ENCODE data around the gene DKK3.

Gene DKK3

GRCh38 chr11:11966826-11967668, 41.4 kb downstream of the DKK3 start:
- H3K36me3 ChIP-seq (ENCODE audit: insufficient read depth, low read length): no peaks in the 10 kb centered on the region
- no peak overlapping the region for H3K4me3 ChIP-seq
- H3K27ac ChIP-seq: no peak overlapping the region
- H3K9me3 ChIP-seq (ENCODE audit: low read depth, low read length): no peaks in the 10 kb centered on the region
- TF ChIP-seq POLR2AphosphoS5 (IDR thresholded peaks at IDR 0.05; ENCODE audit: borderline replicate concordance, low read depth, low read length) (no peak), FOXP2 (optimal IDR thresholded peaks at IDR 0.05; ENCODE audit: control extremely low read depth, extremely low read length, insufficient read depth) (no peak), EZH2 (IDR thresholded peaks at IDR 0.05) (no peak)
- no peak for DNase-seq (ENCODE audit: low read depth, low spot score)
- no peak overlapping the region for H3K9ac ChIP-seq (ENCODE audit: insufficient read length)

GRCh38 chr11:11966354-11966741, 42.1 kb downstream of the DKK3 start:
- no peak overlapping the region for H3K27ac ChIP-seq

GRCh38 chr11:11965656-11966353, 42.6 kb downstream of the DKK3 start:
- H3K36me3 ChIP-seq (ENCODE audit: insufficient read depth, low read length): no peaks in the 10 kb centered on the region
- TF ChIP-seq FOXP2 (optimal IDR thresholded peaks at IDR 0.05; ENCODE audit: control extremely low read depth, extremely low read length, insufficient read depth) (no peak), POLR2AphosphoS5 (IDR thresholded peaks at IDR 0.05; ENCODE audit: borderline replicate concordance, low read depth, low read length) (no peak), EZH2 (IDR thresholded peaks at IDR 0.05) (no peak)

More at GRCh38 chr11:11966354-11966741, 42.1 kb downstream of the DKK3 start:
- no peak for DNase-seq (ENCODE audit: low read depth, low spot score)
- H3K4me3 ChIP-seq: no peak overlapping the region
- H3K36me3 ChIP-seq (ENCODE audit: insufficient read depth, low read length): no peaks in the 10 kb centered on the region
- no peak for TF ChIP-seq POLR2AphosphoS5 (IDR thresholded peaks at IDR 0.05; ENCODE audit: borderline replicate concordance, low read depth, low read length)
- no peak for TF ChIP-seq EZH2 (IDR thresholded peaks at IDR 0.05)
- no peak for TF ChIP-seq FOXP2 (optimal IDR thresholded peaks at IDR 0.05; ENCODE audit: control extremely low read depth, extremely low read length, insufficient read depth)
- no peaks in the 10 kb centered on the region for H3K9me3 ChIP-seq (ENCODE audit: low read depth, low read length)
- H3K9ac ChIP-seq (ENCODE audit: insufficient read length): no peak overlapping the region

GRCh38 chr11:11965192-11965591, 43.2 kb downstream of the DKK3 start:
- H3K9ac ChIP-seq (ENCODE audit: insufficient read length): no peak overlapping the region
- H3K36me3 ChIP-seq (ENCODE audit: insufficient read depth, low read length): no peaks in the 10 kb centered on the region
- H3K27ac ChIP-seq: no peak overlapping the region
- no peaks in the 10 kb centered on the region for H3K9me3 ChIP-seq (ENCODE audit: low read depth, low read length)
- H3K4me3 ChIP-seq: no peak overlapping the region
- TF ChIP-seq EZH2 (IDR thresholded peaks at IDR 0.05) (no peak), POLR2AphosphoS5 (IDR thresholded peaks at IDR 0.05; ENCODE audit: borderline replicate concordance, low read depth, low read length) (no peak), FOXP2 (optimal IDR thresholded peaks at IDR 0.05; ENCODE audit: control extremely low read depth, extremely low read length, insufficient read depth) (no peak)
- DNase-seq (ENCODE audit: low read depth, low spot score): no peak

More at GRCh38 chr11:11965656-11966353, 42.6 kb downstream of the DKK3 start:
- no peak overlapping the region for H3K4me3 ChIP-seq
- H3K9ac ChIP-seq (ENCODE audit: insufficient read length): no peak overlapping the region
- no peaks in the 10 kb centered on the region for H3K9me3 ChIP-seq (ENCODE audit: low read depth, low read length)
- H3K27ac ChIP-seq: no peak overlapping the region
- no peak for DNase-seq (ENCODE audit: low read depth, low spot score)

GRCh38 chr11:11964774-11965150, 43.7 kb downstream of the DKK3 start:
- DNase-seq (ENCODE audit: low read depth, low spot score): no peak
- no peak overlapping the region for H3K9ac ChIP-seq (ENCODE audit: insufficient read length)
- no peaks in the 10 kb centered on the region for H3K9me3 ChIP-seq (ENCODE audit: low read depth, low read length)
- no peak overlapping the region for H3K4me3 ChIP-seq
- H3K36me3 ChIP-seq (ENCODE audit: insufficient read depth, low read length): no peaks in the 10 kb centered on the region
- no peak for TF ChIP-seq EZH2 (IDR thresholded peaks at IDR 0.05)
- TF ChIP-seq FOXP2 (optimal IDR thresholded peaks at IDR 0.05; ENCODE audit: control extremely low read depth, extremely low read length, insufficient read depth): no peak
- TF ChIP-seq POLR2AphosphoS5 (IDR thresholded peaks at IDR 0.05; ENCODE audit: borderline replicate concordance, low read depth, low read length): no peak
- H3K27ac ChIP-seq: no peak overlapping the region

- Histone ChIP-seq H3K36me3 (ENCODE audit: insufficient read depth, low read length) (no peaks in the 10 kb centered on the region), H3K9me3 (ENCODE audit: low read depth, low read length) (no peaks in the 10 kb centered on the region), H3K27ac (no peak overlapping the region), H3K9ac (ENCODE audit: insufficient read length) (no peak overlapping the region), H3K4me3 (no peak overlapping the region)
- DNase-seq (ENCODE audit: low read depth, low spot score): no peak
- TF ChIP-seq POLR2AphosphoS5 (IDR thresholded peaks at IDR 0.05; ENCODE audit: borderline replicate concordance, low read depth, low read length) (no peak), FOXP2 (optimal IDR thresholded peaks at IDR 0.05; ENCODE audit: control extremely low read depth, extremely low read length, insufficient read depth) (no peak), EZH2 (IDR thresholded peaks at IDR 0.05) (no peak)
Measured at GRCh38 chr11:11963842-11964773, 44.3 kb downstream of the DKK3 start.

GRCh38 chr11:11963067-11963466, 45.4 kb downstream of the DKK3 start:
- H3K9me3 ChIP-seq (ENCODE audit: low read depth, low read length): no peaks in the 10 kb centered on the region
- no peak for DNase-seq (ENCODE audit: low read depth, low spot score)
- no peak overlapping the region for H3K9ac ChIP-seq (ENCODE audit: insufficient read length)
- TF ChIP-seq POLR2AphosphoS5 (IDR thresholded peaks at IDR 0.05; ENCODE audit: borderline replicate concordance, low read depth, low read length): no peak
- TF ChIP-seq FOXP2 (optimal IDR thresholded peaks at IDR 0.05; ENCODE audit: control extremely low read depth, extremely low read length, insufficient read depth): no peak
- no peak for TF ChIP-seq EZH2 (IDR thresholded peaks at IDR 0.05)
- no peak overlapping the region for H3K4me3 ChIP-seq
- H3K27ac ChIP-seq: no peak overlapping the region
- no peaks in the 10 kb centered on the region for H3K36me3 ChIP-seq (ENCODE audit: insufficient read depth, low read length)

All from SK-N-MC (cell line).